Uterus (tissue), 2 donors: ENCODE data around the gene HPS5.

Source experiments
- CTCF ChIP-seq, 4 experiments: fragments of 200-600 bp in 2 of 4; fragments of 450-650 bp in 2 of 4; sonication (generic) in 2 of 4; IDR thresholded peaks; one replicate each; pipeline ENCODE4 v1.5.1; 2016 to 2019; ENCODE audit warnings: antibody characterized with exemption in 4 of 4, mild to moderate bottlenecking in 2 of 4, moderate library complexity in 1 of 4
- POLR2A ChIP-seq, 2 donors: fragments of 450-650 bp; IDR thresholded peaks; one replicate each; pipeline ENCODE4 v1.6.1; 2016; ENCODE audit warnings: antibody characterized with exemption in 2 of 2, mild to moderate bottlenecking in 1 of 2, moderate library complexity in 1 of 2

- no peak for TF ChIP-seq CTCF (IDR thresholded peaks at IDR 0.05)
- TF ChIP-seq POLR2A (IDR thresholded peaks at IDR 0.05): no peak
These were observed 12.2 kb downstream of the HPS5 start for GRCh38 chr11:18309691-18310090.
